ENCODE measurements around the gene SMC6. TPM values are rescaled to one million over a fixed set of nuclear protein-coding genes. Genes with fewer than 3 reads are reported as not detected.

SMC6 gene
- total RNA-seq, 3 donors from 2014 or later = 18.2 to 20.7 (median 18.2) TPM

- Mint-ChIP-seq H3K9me3 (no peaks in the 10 kb centered on the region), H3K27me3 (ENCODE audit: low read depth) (no peaks in the 10 kb centered on the region), H3K36me3 (ENCODE audit: insufficient read depth) (peaks cover 39% of the 10 kb centered on the region), H3K4me1 (ENCODE audit: low read depth) (no peaks in the 10 kb centered on the region), H3K4me3 (no peak overlapping the region)
- DNase-seq = no peak
- no peak for ATAC-seq
Measured at GRCh38 chr2:17664534-17664933, 89.1 kb downstream of the SMC6 start.

GRCh38 chr2:17662723-17663122 lies 90.9 kb downstream of the SMC6 start:
- Mint-ChIP-seq H3K36me3 (ENCODE audit: insufficient read depth) (peaks cover 28% of the 10 kb centered on the region), H3K27me3 (ENCODE audit: low read depth) (no peaks in the 10 kb centered on the region), H3K4me1 (ENCODE audit: low read depth) (peaks cover 5% of the 10 kb centered on the region), H3K9me3 (no peaks in the 10 kb centered on the region), H3K4me3 (no peak overlapping the region)
- no peak for ATAC-seq
- DNase-seq = no peak

- Mint-ChIP-seq H3K27me3 (ENCODE audit: low read depth) (no peaks in the 10 kb centered on the region), H3K36me3 (ENCODE audit: insufficient read depth) (peaks cover 26% of the 10 kb centered on the region), H3K9me3 (no peaks in the 10 kb centered on the region), H3K4me1 (ENCODE audit: low read depth) (peaks cover 5% of the 10 kb centered on the region), H3K4me3 (no peak overlapping the region)
- ATAC-seq (no peak), DNase-seq (no peak)
Measured at GRCh38 chr2:17661460-17661859, 92.2 kb downstream of the SMC6 start.

- H3K9me3 Mint-ChIP-seq = no peaks in the 10 kb centered on the region
- H3K4me3 Mint-ChIP-seq = no peak overlapping the region
- no peaks in the 10 kb centered on the region for H3K27me3 Mint-ChIP-seq (ENCODE audit: low read depth)
- ATAC-seq (no peak), DNase-seq (no peak)
- H3K4me1 Mint-ChIP-seq (ENCODE audit: low read depth) = peaks cover 5% of the 10 kb centered on the region
- peaks cover 18% of the 10 kb centered on the region for H3K36me3 Mint-ChIP-seq (ENCODE audit: insufficient read depth)
Measured at GRCh38 chr2:17660219-17660618, 93.4 kb downstream of the SMC6 start.

- DNase-seq (no peak), ATAC-seq (peak; percentile 71 to 82)
- Mint-ChIP-seq H3K36me3 (ENCODE audit: insufficient read depth) (peaks cover 11% of the 10 kb centered on the region), H3K27me3 (ENCODE audit: low read depth) (no peaks in the 10 kb centered on the region), H3K4me1 (ENCODE audit: low read depth) (peaks cover 5% of the 10 kb centered on the region), H3K4me3 (no peak overlapping the region), H3K9me3 (no peaks in the 10 kb centered on the region)
Measured at GRCh38 chr2:17658251-17658843, 95.3 kb downstream of the SMC6 start.

- H3K27me3 Mint-ChIP-seq (ENCODE audit: low read depth) = no peaks in the 10 kb centered on the region
- H3K4me3 Mint-ChIP-seq = no peak overlapping the region
- ATAC-seq (no peak), DNase-seq (no peak)
- no peaks in the 10 kb centered on the region for H3K9me3 Mint-ChIP-seq
- peaks cover 5% of the 10 kb centered on the region for H3K4me1 Mint-ChIP-seq (ENCODE audit: low read depth)
- H3K36me3 Mint-ChIP-seq (ENCODE audit: insufficient read depth) = peaks cover 8% of the 10 kb centered on the region
Measured at GRCh38 chr2:17657759-17658158, 95.9 kb downstream of the SMC6 start.

GRCh38 chr2:17652681-17653394 lies 100.8 kb downstream of the SMC6 start:
- Mint-ChIP-seq H3K4me1 (ENCODE audit: low read depth) (no peaks in the 10 kb centered on the region), H3K9me3 (no peaks in the 10 kb centered on the region), H3K36me3 (ENCODE audit: insufficient read depth) (no peaks in the 10 kb centered on the region), H3K27me3 (ENCODE audit: low read depth) (no peaks in the 10 kb centered on the region), H3K4me3 (no peak overlapping the region)
- ATAC-seq = no peak
- DNase-seq = no peak

- peaks cover 2% of the 10 kb centered on the region for H3K4me1 Mint-ChIP-seq (ENCODE audit: low read depth)
- ATAC-seq (no peak), DNase-seq (no peak)
- no peaks in the 10 kb centered on the region for H3K36me3 Mint-ChIP-seq (ENCODE audit: insufficient read depth)
- no peaks in the 10 kb centered on the region for H3K27me3 Mint-ChIP-seq (ENCODE audit: low read depth)
- H3K4me3 Mint-ChIP-seq = no peak overlapping the region
- no peaks in the 10 kb centered on the region for H3K9me3 Mint-ChIP-seq
Measured at GRCh38 chr2:17649026-17649425, 104.6 kb downstream of the SMC6 start.

GRCh38 chr2:17648581-17648980 lies 105.0 kb downstream of the SMC6 start:
- H3K36me3 Mint-ChIP-seq (ENCODE audit: insufficient read depth) = no peaks in the 10 kb centered on the region
- no peaks in the 10 kb centered on the region for H3K27me3 Mint-ChIP-seq (ENCODE audit: low read depth)
- H3K4me1 Mint-ChIP-seq (ENCODE audit: low read depth) = peaks cover 2% of the 10 kb centered on the region
- DNase-seq (no peak), ATAC-seq (no peak)
- H3K9me3 Mint-ChIP-seq = no peaks in the 10 kb centered on the region
- no peak overlapping the region for H3K4me3 Mint-ChIP-seq

- no peaks in the 10 kb centered on the region for H3K27me3 Mint-ChIP-seq (ENCODE audit: low read depth)
- DNase-seq = no peak
Measured at GRCh38 chr2:17646838-17647701, 106.5 kb downstream of the SMC6 start.

GRCh38 chr2:17646081-17646554 lies 107.5 kb downstream of the SMC6 start:
- DNase-seq (peak; percentile 17), ATAC-seq (peak; percentile 68 to 76)
- peaks cover 4% of the 10 kb centered on the region for H3K4me1 Mint-ChIP-seq (ENCODE audit: low read depth)
- H3K9me3 Mint-ChIP-seq = no peaks in the 10 kb centered on the region
- no peaks in the 10 kb centered on the region for H3K36me3 Mint-ChIP-seq (ENCODE audit: insufficient read depth)
- no peak overlapping the region for H3K4me3 Mint-ChIP-seq
- no peaks in the 10 kb centered on the region for H3K27me3 Mint-ChIP-seq (ENCODE audit: low read depth)

More at GRCh38 chr2:17646838-17647701, 106.5 kb downstream of the SMC6 start:
- H3K4me1 Mint-ChIP-seq (ENCODE audit: low read depth) = peaks cover 4% of the 10 kb centered on the region
- no peak overlapping the region for H3K4me3 Mint-ChIP-seq
- H3K9me3 Mint-ChIP-seq = no peaks in the 10 kb centered on the region
- ATAC-seq = no peak
- no peaks in the 10 kb centered on the region for H3K36me3 Mint-ChIP-seq (ENCODE audit: insufficient read depth)

GRCh38 chr2:17644997-17645720 lies 108.5 kb downstream of the SMC6 start:
- no peak for DNase-seq
- no peaks in the 10 kb centered on the region for H3K36me3 Mint-ChIP-seq (ENCODE audit: insufficient read depth)
- no peak overlapping the region for H3K4me3 Mint-ChIP-seq
- H3K27me3 Mint-ChIP-seq (ENCODE audit: low read depth) = no peaks in the 10 kb centered on the region
- no peaks in the 10 kb centered on the region for H3K9me3 Mint-ChIP-seq
- peaks cover 4% of the 10 kb centered on the region for H3K4me1 Mint-ChIP-seq (ENCODE audit: low read depth)
- ATAC-seq = no peak

GRCh38 chr2:17643031-17643615 lies 110.5 kb downstream of the SMC6 start:
- Mint-ChIP-seq H3K36me3 (ENCODE audit: insufficient read depth) (no peaks in the 10 kb centered on the region), H3K4me3 (no peak overlapping the region), H3K9me3 (no peaks in the 10 kb centered on the region), H3K27me3 (ENCODE audit: low read depth) (no peaks in the 10 kb centered on the region), H3K4me1 (ENCODE audit: low read depth) (peaks cover 4% of the 10 kb centered on the region)
- DNase-seq (no peak), ATAC-seq (peak; percentile 65 to 69)

GRCh38 chr2:17640406-17640805 lies 113.2 kb downstream of the SMC6 start:
- ATAC-seq (no peak), DNase-seq (no peak)
- Mint-ChIP-seq H3K4me1 (ENCODE audit: low read depth) (peaks cover 2% of the 10 kb centered on the region), H3K9me3 (no peaks in the 10 kb centered on the region), H3K4me3 (no peak overlapping the region), H3K36me3 (ENCODE audit: insufficient read depth) (no peaks in the 10 kb centered on the region), H3K27me3 (ENCODE audit: low read depth) (peaks cover 3% of the 10 kb centered on the region)
